Hair follicle dermal papilla cell (primary cell): ENCODE measurements around the gene CNR1. TPM values are rescaled to one million over a fixed set of nuclear protein-coding genes. Genes with fewer than 3 reads are reported as not detected.

Source experiments
- total RNA-seq: library from RNA; depleted of rRNA; stranded (reverse); fragments of >200 nt; gene quantifications from 2 replicates; pipeline ENCODE4 v1.2.3, GENCODE V29; 2012

Gene CNR1
- total RNA-seq = not detected in 2 replicates

DNA sequence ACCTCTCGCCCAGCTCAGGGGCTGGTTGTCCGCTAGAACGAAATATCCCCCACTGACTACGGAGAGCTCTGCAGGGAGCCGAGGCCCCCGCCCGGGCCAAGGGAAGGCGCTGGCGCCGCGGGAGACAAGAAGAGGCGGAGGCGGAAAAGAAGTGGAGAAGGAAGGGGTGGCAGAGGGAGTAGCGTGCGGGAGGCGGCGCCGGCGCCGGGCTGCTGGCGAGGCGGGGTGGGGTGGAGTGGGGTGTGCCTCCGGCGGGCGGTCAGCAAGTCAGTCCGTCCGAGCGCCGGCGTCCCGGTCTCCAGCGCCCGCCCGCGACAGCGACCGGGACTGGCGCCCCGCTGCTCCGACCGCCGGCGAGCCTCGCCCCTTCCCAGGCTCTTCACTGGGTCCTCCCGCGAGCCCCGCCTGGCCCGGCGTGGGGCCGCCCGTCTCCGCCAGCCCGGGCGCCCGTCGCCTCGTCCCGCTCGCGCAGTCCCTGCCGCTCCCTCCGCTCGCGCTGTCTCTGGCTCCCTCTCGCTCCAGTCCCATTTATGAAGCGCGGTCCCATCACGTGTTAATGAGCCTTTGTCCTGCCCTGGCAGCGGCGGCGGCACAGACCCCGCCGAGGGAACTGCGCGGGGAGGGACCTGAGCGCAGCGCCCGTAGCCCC lies at the start of gene CNR1:
CNR1 (minus strand) TSS at position 504 of the 649 bp plus-strand sequence. CDS start 21,073 bp downstream, outside the sequence.

Other genes with a start within 250 kb of the CNR1 start
- gene SPACA1, start 118.5 kb downstream of the CNR1 start, total RNA-seq = not detected in 2 replicates